Loucy (cell line): ENCODE results near the gene RPS3.

ENCODE experiments used
- H2AFZ ChIP-seq: fragments of 200-600 bp; sonication (generic); 2 replicates; pipeline ENCODE4 v1.6.0; 2016; ENCODE audit warnings: antibody characterized with exemption, mild to moderate bottlenecking, low read length, moderate library complexity
- H3F3A ChIP-seq: fragments of 200-600 bp; 2 replicates; pipeline ENCODE4 v1.6.0; 2016; ENCODE audit warnings: antibody characterized with exemption, low read depth, mild to moderate bottlenecking
- H3K27me3 ChIP-seq: fragments of 200-600 bp; sonication (generic); 2 replicates; pipeline ENCODE4 v1.6.1; 2014; ENCODE audit warnings: low read length, mild to moderate bottlenecking; ENCODE audit not compliant: insufficient read depth, poor library complexity, severe bottlenecking
- H3K36me3 ChIP-seq: fragments of 200-600 bp; sonication (generic); 2 replicates; pipeline ENCODE4 v1.6.1; 2016; ENCODE audit warnings: low read length; ENCODE audit not compliant: insufficient read depth
- H3K4me1 ChIP-seq: fragments of 200-600 bp; sonication (generic); 2 replicates; pipeline ENCODE4 v1.5.1; 2014; ENCODE audit warnings: low read length, mild to moderate bottlenecking; ENCODE audit not compliant: insufficient read depth, poor library complexity, severe bottlenecking
- H3K4me2 ChIP-seq: fragments of 200-600 bp; sonication (generic); 2 replicates; pipeline ENCODE4 v1.6.0; 2014; ENCODE audit warnings: antibody characterized with exemption, low read length, low read depth, mild to moderate bottlenecking; ENCODE audit not compliant: poor library complexity, severe bottlenecking
- H3K4me3 ChIP-seq: fragments of 200-600 bp; sonication (generic); 2 replicates; pipeline ENCODE4 v1.5.1; 2014; ENCODE audit warnings: low read length, mild to moderate bottlenecking, mixed read lengths; ENCODE audit not compliant: poor library complexity, severe bottlenecking
- H3K79me2 ChIP-seq: fragments of 200-600 bp; sonication (generic); 2 replicates; pipeline ENCODE4 v1.6.1; 2014; ENCODE audit warnings: low read length; ENCODE audit not compliant: insufficient read depth
- H3K9ac ChIP-seq: fragments of 200-600 bp; sonication (generic); 2 replicates; pipeline ENCODE4 v1.6.0; 2014; ENCODE audit warnings: mild to moderate bottlenecking, low read depth, low read length, moderate library complexity; ENCODE audit not compliant: poor library complexity, severe bottlenecking
- H3K9me2 ChIP-seq: fragments of 200-600 bp; sonication (generic); replicated peaks from 2 replicates; pipeline ENCODE4 v1.6.1; 2016; ENCODE audit warnings: low read depth, low read length, mixed read lengths
- H3K9me3 ChIP-seq: fragments of 200-600 bp; sonication (generic); 2 replicates; pipeline ENCODE4 v1.6.1; 2014; ENCODE audit warnings: mild to moderate bottlenecking, antibody characterized with exemption, low read length, low read depth; ENCODE audit not compliant: insufficient read depth
- H4K20me1 ChIP-seq: fragments of 200-600 bp; sonication (generic); 2 replicates; pipeline ENCODE4 v1.6.0; 2014; ENCODE audit warnings: antibody characterized with exemption, low read length, mild to moderate bottlenecking; ENCODE audit not compliant: insufficient read depth, poor library complexity, severe bottlenecking
- CTCF ChIP-seq: fragments of 200-600 bp; sonication (generic); conservative IDR thresholded peaks from 2 replicates; pipeline ENCODE4 v1.5.1; 2014; ENCODE audit warnings: mild to moderate bottlenecking, antibody characterized with exemption, low read length
- EZH2phosphoT487 ChIP-seq: fragments of 200-600 bp; IDR thresholded peaks from 2 replicates; pipeline ENCODE4 v1.6.1; 2018; ENCODE audit warnings: antibody characterized with exemption, mild to moderate bottlenecking, moderate library complexity, borderline replicate concordance

RPS3 gene

GRCh38 chr11:75439026-75439425 is 39.7 kb downstream of the RPS3 start:
- H3K36me3 ChIP-seq = no peaks in the 10 kb centered on the region
- H3K9me2 ChIP-seq = no peaks in the 10 kb centered on the region
- H3F3A ChIP-seq = no peaks in the 10 kb centered on the region
- TF ChIP-seq CTCF (no peak), EZH2phosphoT487 (no peak)
- no peaks in the 10 kb centered on the region for H3K27me3 ChIP-seq
- no peak overlapping the region for H2AFZ ChIP-seq
- no peak overlapping the region for H3K4me3 ChIP-seq
- H3K79me2 ChIP-seq = no peaks in the 10 kb centered on the region
- H3K9ac ChIP-seq = no peak overlapping the region
- H3K4me2 ChIP-seq = no peak overlapping the region
- H4K20me1 ChIP-seq = no peaks in the 10 kb centered on the region
- no peaks in the 10 kb centered on the region for H3K4me1 ChIP-seq
- H3K9me3 ChIP-seq = no peaks in the 10 kb centered on the region

GRCh38 chr11:75439495-75440120 is 40.3 kb downstream of the RPS3 start:
- Histone ChIP-seq H3K36me3 (no peaks in the 10 kb centered on the region), H4K20me1 (no peaks in the 10 kb centered on the region), H3F3A (no peaks in the 10 kb centered on the region), H3K4me1 (no peaks in the 10 kb centered on the region), H3K79me2 (no peaks in the 10 kb centered on the region), H3K9me2 (no peaks in the 10 kb centered on the region), H3K9me3 (no peaks in the 10 kb centered on the region), H3K27me3 (no peaks in the 10 kb centered on the region), H2AFZ (no peak overlapping the region), H3K4me3 (no peak overlapping the region), H3K4me2 (no peak overlapping the region), H3K9ac (no peak overlapping the region)
- TF ChIP-seq EZH2phosphoT487 (no peak), CTCF (no peak)

- no peak overlapping the region for H2AFZ ChIP-seq
- no peaks in the 10 kb centered on the region for H3F3A ChIP-seq
- no peaks in the 10 kb centered on the region for H4K20me1 ChIP-seq
- no peaks in the 10 kb centered on the region for H3K36me3 ChIP-seq
- H3K4me2 ChIP-seq = no peak overlapping the region
- H3K9me3 ChIP-seq = no peaks in the 10 kb centered on the region
- H3K9ac ChIP-seq = no peak overlapping the region
- H3K4me3 ChIP-seq = no peak overlapping the region
- H3K4me1 ChIP-seq = no peaks in the 10 kb centered on the region
- H3K27me3 ChIP-seq = no peaks in the 10 kb centered on the region
- H3K9me2 ChIP-seq = no peaks in the 10 kb centered on the region
- H3K79me2 ChIP-seq = no peaks in the 10 kb centered on the region
- TF ChIP-seq EZH2phosphoT487 (no peak), CTCF (no peak)
Measured at GRCh38 chr11:75440960-75441803, 41.9 kb downstream of the RPS3 start.
